Activated naive CD8-positive, alpha-beta T cell treated with anti-CD3 and anti-CD28 coated beads, Interleukin-2, amount 10 ng/mL, durations not matched to agents 7 days and 5 days (primary cell): Measurements from ENCODE around the gene RIC3. TPM values are rescaled to one million over a fixed set of nuclear protein-coding genes. Genes with fewer than 3 reads are reported as not detected.

Experiments used
- ATAC-seq: fragments of 150-1000 bp; cut with Tn5 transposase; one replicate; pipeline ENCODE4 v1.10.0; 2021; ENCODE audit warnings: low read depth, moderate library complexity
- POLR2A ChIA-PET: fragments of 350-600 bp; sonication (Branson Sonifier 250); formaldehyde crosslinking; loops from one replicate; lab custom pipeline; 2021; ENCODE audit warnings: antibody characterized with exemption; lab: Charles Lee
- DNase-seq: peaks from one replicate; pipeline ENCODE4 v3.0.0; 2021
- H3K27ac Mint-ChIP-seq: one replicate; pipeline ENCODE4 v1.8.0; 2022; ENCODE audit warnings: mild to moderate bottlenecking, mixed read lengths
- H3K27me3 Mint-ChIP-seq: one replicate; pipeline ENCODE4 v1.8.0; 2022; ENCODE audit warnings: mild to moderate bottlenecking, moderate library complexity, mixed read lengths
- H3K36me3 Mint-ChIP-seq: one replicate; pipeline ENCODE4 v1.8.0; 2021; ENCODE audit warnings: mild to moderate bottlenecking, mixed read lengths
- H3K4me1 Mint-ChIP-seq: one replicate; pipeline ENCODE4 v1.8.0; 2021; ENCODE audit warnings: mixed read lengths
- H3K4me3 Mint-ChIP-seq: one replicate; pipeline ENCODE4 v1.8.0; 2022; ENCODE audit warnings: mild to moderate bottlenecking, moderate library complexity, mixed read lengths
- H3K9me3 Mint-ChIP-seq: one replicate; pipeline ENCODE4 v1.8.0; 2021; ENCODE audit warnings: mixed read lengths
- total RNA-seq, 2 experiments: library from RNA; stranded (reverse); gene quantifications; one replicate each; pipeline ENCODE4 v1.2.3, GENCODE V29; 2021

The RIC3 gene
- total RNA-seq, 2 experiments from 2014 or later: 18.6 to 18.7 TPM

DNA sequence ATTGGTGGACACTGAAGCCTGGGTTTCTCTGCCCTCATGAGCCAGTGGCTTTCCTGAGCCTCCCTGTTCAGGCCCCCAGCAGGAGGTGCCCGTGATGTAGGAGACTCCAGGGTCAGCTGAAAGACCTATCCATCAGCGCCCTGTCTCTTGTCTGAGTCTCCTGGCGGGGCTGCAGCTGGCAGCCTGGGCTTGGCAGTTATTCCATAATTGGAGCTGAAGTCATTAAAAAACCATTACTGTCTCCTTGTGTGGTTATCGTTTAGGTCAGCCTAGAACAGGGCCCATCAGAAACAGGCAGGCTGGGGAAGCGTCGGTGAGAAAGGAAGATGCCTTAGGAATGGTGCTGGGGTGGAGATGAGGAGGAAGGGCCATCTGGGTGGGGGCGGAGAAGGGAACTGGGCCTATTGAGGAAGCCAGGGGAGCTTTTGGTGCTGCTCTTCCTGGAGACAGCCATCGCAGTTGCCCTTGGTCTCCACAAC, 82.8 kb downstream of the RIC3 start:
- no peak for ATAC-seq
- DNase-seq: no peak
- no peaks in the 10 kb centered on the region for H3K9me3 Mint-ChIP-seq
- POLR2A ChIA-PET: no interaction called here
- H3K27me3 Mint-ChIP-seq: peaks cover 22% of the 10 kb centered on the region
- H3K36me3 Mint-ChIP-seq: no peaks in the 10 kb centered on the region
- no peak overlapping the region for H3K27ac Mint-ChIP-seq
- no peaks in the 10 kb centered on the region for H3K4me1 Mint-ChIP-seq
- H3K4me3 Mint-ChIP-seq: no peak overlapping the region

- no peaks in the 10 kb centered on the region for H3K4me1 Mint-ChIP-seq
- H3K36me3 Mint-ChIP-seq: no peaks in the 10 kb centered on the region
- H3K27me3 Mint-ChIP-seq: peaks cover 27% of the 10 kb centered on the region
- ATAC-seq (no peak), DNase-seq (no peak)
- H3K4me3 Mint-ChIP-seq: no peak overlapping the region
- POLR2A ChIA-PET: no interaction called here
- no peak overlapping the region for H3K27ac Mint-ChIP-seq
- H3K9me3 Mint-ChIP-seq: no peaks in the 10 kb centered on the region
Observed at GRCh38 chr11:8085011-8085645, 83.7 kb downstream of the RIC3 start.

DNA sequence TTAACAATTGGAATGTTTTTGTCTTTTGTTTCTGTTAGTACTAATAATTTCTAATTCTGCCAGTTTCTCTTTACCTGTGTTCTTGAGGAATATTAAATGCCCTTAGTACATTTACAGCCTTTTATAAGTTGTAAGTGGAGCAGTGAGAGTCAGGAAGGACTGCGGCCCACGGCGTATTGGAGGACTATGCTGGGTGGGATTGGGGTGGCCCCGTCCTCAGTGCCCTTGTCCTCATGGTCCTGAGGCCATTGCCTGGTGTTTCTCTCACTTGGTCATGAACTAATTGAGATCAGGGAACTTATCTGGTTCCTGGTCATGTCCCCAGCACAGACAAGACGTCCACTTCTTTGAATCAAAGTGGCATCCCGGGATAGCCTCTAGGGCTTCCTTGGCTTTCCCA, 84.5 kb downstream of the RIC3 start:
- Mint-ChIP-seq H3K4me3 (no peak overlapping the region), H3K36me3 (no peaks in the 10 kb centered on the region), H3K4me1 (no peaks in the 10 kb centered on the region), H3K27me3 (peaks cover 29% of the 10 kb centered on the region), H3K27ac (no peak overlapping the region), H3K9me3 (no peaks in the 10 kb centered on the region)
- ATAC-seq: no peak
- POLR2A ChIA-PET: no interaction called here
- no peak for DNase-seq

- H3K9me3 Mint-ChIP-seq: no peaks in the 10 kb centered on the region
- H3K27ac Mint-ChIP-seq: no peak overlapping the region
- POLR2A ChIA-PET: no interaction called here
- H3K4me3 Mint-ChIP-seq: no peak overlapping the region
- DNase-seq (no peak), ATAC-seq (no peak)
- H3K4me1 Mint-ChIP-seq: no peaks in the 10 kb centered on the region
- H3K36me3 Mint-ChIP-seq: no peaks in the 10 kb centered on the region
- H3K27me3 Mint-ChIP-seq: peaks cover 31% of the 10 kb centered on the region
Observed at GRCh38 chr11:8083871-8084281, 84.9 kb downstream of the RIC3 start.

DNA sequence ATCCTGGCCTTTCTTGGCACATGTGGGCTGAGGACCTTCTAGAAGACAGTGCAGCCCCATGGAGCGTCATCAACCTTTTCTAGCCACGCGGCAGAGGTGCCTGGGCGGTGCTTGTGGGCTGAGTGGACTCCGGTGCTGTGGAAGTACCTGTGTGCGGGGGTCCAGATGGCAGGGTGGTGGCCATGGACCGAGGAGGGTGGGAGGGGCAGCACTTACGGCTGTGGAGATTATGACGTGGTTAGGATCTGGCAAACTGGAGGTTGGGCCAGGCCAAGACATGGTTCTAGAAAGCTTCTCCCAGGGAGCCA, 85.8 kb downstream of the RIC3 start:
- Mint-ChIP-seq H3K4me3 (no peak overlapping the region), H3K9me3 (no peaks in the 10 kb centered on the region), H3K4me1 (no peaks in the 10 kb centered on the region), H3K27ac (no peak overlapping the region), H3K27me3 (peaks cover 38% of the 10 kb centered on the region), H3K36me3 (no peaks in the 10 kb centered on the region)
- POLR2A ChIA-PET: no interaction called here
- DNase-seq (no peak), ATAC-seq (no peak)

GRCh38 chr11:8082391-8083087, 86.3 kb downstream of the RIC3 start:
- no peak overlapping the region for H3K27ac Mint-ChIP-seq
- POLR2A ChIA-PET: no interaction called here
- peaks cover 38% of the 10 kb centered on the region for H3K27me3 Mint-ChIP-seq
- no peak overlapping the region for H3K4me3 Mint-ChIP-seq
- H3K9me3 Mint-ChIP-seq: no peaks in the 10 kb centered on the region
- no peaks in the 10 kb centered on the region for H3K4me1 Mint-ChIP-seq
- DNase-seq (no peak), ATAC-seq (no peak)
- H3K36me3 Mint-ChIP-seq: no peaks in the 10 kb centered on the region

GRCh38 chr11:8081591-8082250, 87.1 kb downstream of the RIC3 start:
- ATAC-seq (no peak), DNase-seq (no peak)
- peak overlapping the region; percentile 15 for H3K4me3 Mint-ChIP-seq
- peaks cover 38% of the 10 kb centered on the region for H3K27me3 Mint-ChIP-seq
- no peaks in the 10 kb centered on the region for H3K4me1 Mint-ChIP-seq
- H3K9me3 Mint-ChIP-seq: no peaks in the 10 kb centered on the region
- H3K27ac Mint-ChIP-seq: no peak overlapping the region
- no peaks in the 10 kb centered on the region for H3K36me3 Mint-ChIP-seq
- POLR2A ChIA-PET: no interaction called here

GRCh38 chr11:8080674-8081590, 87.9 kb downstream of the RIC3 start, which contains the start of gene TUB:
TUB (plus strand) TSS chr11:8081211; CDS start chr11:8081511, 300 bp downstream.
- H3K4me3 Mint-ChIP-seq: peak within 1 kb of the TSS; percentile 52
- ATAC-seq (peak; percentile 46), DNase-seq (no peak)
- POLR2A ChIA-PET: no interaction called here
- H3K36me3 Mint-ChIP-seq: no peaks in the 10 kb centered on the region
- no peaks in the 10 kb centered on the region for H3K9me3 Mint-ChIP-seq
- H3K27me3 Mint-ChIP-seq: peaks cover 37% of the 10 kb centered on the region
- no peak within 1 kb of the TSS for H3K27ac Mint-ChIP-seq
- H3K4me1 Mint-ChIP-seq: no peaks in the 10 kb centered on the region

GRCh38 chr11:8080069-8080670, 88.7 kb downstream of the RIC3 start:
- POLR2A ChIA-PET: no interaction called here
- peaks cover 43% of the 10 kb centered on the region for H3K27me3 Mint-ChIP-seq
- no peaks in the 10 kb centered on the region for H3K9me3 Mint-ChIP-seq
- ATAC-seq (no peak), DNase-seq (no peak)
- H3K27ac Mint-ChIP-seq: no peak overlapping the region
- H3K4me1 Mint-ChIP-seq: no peaks in the 10 kb centered on the region
- no peaks in the 10 kb centered on the region for H3K36me3 Mint-ChIP-seq
- peak overlapping the region; percentile 52 for H3K4me3 Mint-ChIP-seq

- POLR2A ChIA-PET: no interaction called here
- H3K9me3 Mint-ChIP-seq: no peaks in the 10 kb centered on the region
- ATAC-seq (no peak), DNase-seq (no peak)
- no peak overlapping the region for H3K4me3 Mint-ChIP-seq
- H3K4me1 Mint-ChIP-seq: no peaks in the 10 kb centered on the region
- no peak overlapping the region for H3K27ac Mint-ChIP-seq
- peaks cover 45% of the 10 kb centered on the region for H3K27me3 Mint-ChIP-seq
- no peaks in the 10 kb centered on the region for H3K36me3 Mint-ChIP-seq
Observed at GRCh38 chr11:8079111-8079675, 89.6 kb downstream of the RIC3 start.

- POLR2A ChIA-PET: interaction anchor here (0.7 kb wide), 1 partner anchor 12 kb away, joined by 8 read pairs; no protein-coding TSS in a partner anchor
- DNase-seq (no peak), ATAC-seq (no peak)
- no peaks in the 10 kb centered on the region for H3K9me3 Mint-ChIP-seq
- no peak overlapping the region for H3K4me3 Mint-ChIP-seq
- no peak overlapping the region for H3K27ac Mint-ChIP-seq
- H3K4me1 Mint-ChIP-seq: no peaks in the 10 kb centered on the region
- H3K36me3 Mint-ChIP-seq: no peaks in the 10 kb centered on the region
- H3K27me3 Mint-ChIP-seq: peaks cover 30% of the 10 kb centered on the region
Observed at GRCh38 chr11:8075119-8075726, 93.6 kb downstream of the RIC3 start.
